Glomerular visceral epithelial cell (primary cell): ENCODE measurements around the gene TMEM270.
"Not testable (repeated sequence)": the region's sequence is repeated elsewhere in the genome, so short reads cannot be mapped to it uniquely, and the experiment has no call there.

Source experiments
- DNase-seq: peaks from one replicate; pipeline ENCODE4 v3.0.0-alpha.2; 2016; ENCODE audit errors: extremely low spot score

The TMEM270 gene

GRCh38 chr7:73860859-73861258 lies at the start of gene TMEM270:
Gene TMEM270, plus strand, starts transcription at chr7:73861159. Its CDS starts 36 bp downstream, at chr7:73861195.
- DNase-seq, result no peak

GRCh38 chr7:73811760-73812168 lies 49.2 kb upstream of the TMEM270 start:
- DNase-seq, result peak; percentile 65

GRCh38 chr7:73812996-73813395 lies 48.0 kb upstream of the TMEM270 start:
- no peak for DNase-seq

- DNase-seq, result no peak
These were observed 45.5 kb upstream of the TMEM270 start for GRCh38 chr7:73815436-73815835.

- no peak for DNase-seq
These were observed 43.8 kb upstream of the TMEM270 start for GRCh38 chr7:73817121-73817520.

GRCh38 chr7:73820013-73820412 lies 40.9 kb upstream of the TMEM270 start:
- no peak for DNase-seq

GRCh38 chr7:73821597-73822285 lies 39.2 kb upstream of the TMEM270 start:
- not testable (repeated sequence) for DNase-seq

- DNase-seq, result peak; percentile 98
These were observed 38.4 kb upstream of the TMEM270 start for GRCh38 chr7:73822319-73823173.

GRCh38 chr7:73823257-73823656 lies 37.7 kb upstream of the TMEM270 start:
- DNase-seq, result no peak

GRCh38 chr7:73823873-73824592 lies 36.9 kb upstream of the TMEM270 start:
- no peak for DNase-seq

- no peak for DNase-seq
These were observed 36.0 kb upstream of the TMEM270 start for GRCh38 chr7:73824986-73825385.

GRCh38 chr7:73827567-73828106 lies 33.3 kb upstream of the TMEM270 start:
- DNase-seq, result peak; percentile 74

- peak; percentile 81 for DNase-seq
These were observed 32.7 kb upstream of the TMEM270 start for GRCh38 chr7:73828107-73828803.

GRCh38 chr7:73828972-73829371 lies 32.0 kb upstream of the TMEM270 start:
- no peak for DNase-seq

GRCh38 chr7:73829505-73829904 lies 31.5 kb upstream of the TMEM270 start:
- DNase-seq, result no peak

GRCh38 chr7:73829921-73830680 lies 30.9 kb upstream of the TMEM270 start:
- no peak for DNase-seq

GRCh38 chr7:73830681-73831583 lies 30.0 kb upstream of the TMEM270 start, which contains the start of gene CLDN4:
Gene CLDN4, plus strand, starts transcription at chr7:73830996. Its CDS starts 206 bp downstream, at chr7:73831202.
- DNase-seq, result peak; percentile 83

- DNase-seq, result no peak
These were observed 29.4 kb upstream of the TMEM270 start for GRCh38 chr7:73831584-73831833.

- no peak for DNase-seq
These were observed 28.9 kb upstream of the TMEM270 start for GRCh38 chr7:73831834-73832651.
